T-cell (primary cell): Measurements from ENCODE around the gene PSTPIP1. TPM values are rescaled to one million over a fixed set of nuclear protein-coding genes. Genes with fewer than 3 reads are reported as not detected.

Experiments
- ATAC-seq, 4 experiments: fragments of 200-7000 bp in 3 of 4; fragments of 150-1000 bp in 1 of 4; cut with Tn5 transposase; replicated peaks in 1 of 4; 1 replicate in 3 of 4; 2 replicates in 1 of 4; pipeline ENCODE4 v1.10.0; 2021; ENCODE audit warnings: moderate library complexity in 3 of 4, mild to moderate bottlenecking in 2 of 4, moderate number of reproducible peaks in 1 of 4
- CTCF ChIA-PET, 2 donors: fragments of 300-600 bp; sonication (Branson Sonifier 250); formaldehyde crosslinking; loops; one replicate each; lab custom pipeline; 2022; ENCODE audit warnings: antibody characterized with exemption in 2 of 2; lab: Charles Lee
- POLR2A ChIA-PET, 2 donors: fragments of 300-600 bp; sonication (Branson Sonifier 250); formaldehyde crosslinking; loops; one replicate each; lab custom pipeline; 2022; ENCODE audit warnings: antibody characterized with exemption in 2 of 2; lab: Charles Lee
- DNase-seq, 35 experiments: peaks; one replicate each; pipeline versions ENCODE4 v3.0.0 to v3.0.0-alpha.2; 2013 to 2023
- H3K27ac ChIP-seq: one replicate; pipeline ENCODE4 v1.5.1; 2013; ENCODE audit warnings: low read length
- H3K27me3 ChIP-seq, 2 experiments: replicated peaks in 1 of 2; 1 replicate in 1 of 2; 2 replicates in 1 of 2; pipeline versions ENCODE4 v1.6.1 to v1.7.0; 2013; ENCODE audit warnings: low read length in 1 of 2, mixed read lengths in 1 of 2; ENCODE audit not compliant: control insufficient read depth in 2 of 2, insufficient read depth in 2 of 2; ENCODE audit errors: extremely low read depth in 1 of 2
- H3K36me3 ChIP-seq, 2 donors: 1 replicate in 1 of 2; 2 replicates in 1 of 2; pipeline versions ENCODE4 v1.6.1 to v1.7.0; 2013; ENCODE audit warnings: low read length in 1 of 2; ENCODE audit not compliant: control insufficient read depth in 2 of 2, insufficient read depth in 1 of 2; ENCODE audit errors: extremely low read depth in 1 of 2
- H3K4me1 ChIP-seq, 2 experiments: 1 replicate in 1 of 2; 2 replicates in 1 of 2; pipeline versions ENCODE4 v1.6.1 to v1.7.0; 2013; ENCODE audit warnings: low read length in 2 of 2, mixed read lengths in 1 of 2; ENCODE audit not compliant: insufficient read depth in 2 of 2, control insufficient read depth in 1 of 2; ENCODE audit errors: extremely low read depth in 1 of 2
- H3K4me3 ChIP-seq, 2 donors: 1 replicate in 1 of 2; 2 replicates in 1 of 2; pipeline versions ENCODE4 v1.5.1 to v1.7.0; 2013; ENCODE audit warnings: mild to moderate bottlenecking in 2 of 2, low read length in 1 of 2, moderate library complexity in 1 of 2; ENCODE audit not compliant: control insufficient read depth in 1 of 2; ENCODE audit errors: extremely low read depth in 1 of 2
- H3K9me3 ChIP-seq: 2 replicates; pipeline ENCODE4 v1.7.0; 2013
- H3K27ac Mint-ChIP-seq, 2 donors: one replicate each; pipeline ENCODE4 v1.8.0; 2020 to 2021; ENCODE audit warnings: mild to moderate bottlenecking in 2 of 2, mixed read lengths in 2 of 2
- H3K27me3 Mint-ChIP-seq, 2 donors: one replicate each; pipeline ENCODE4 v1.8.0; 2021 to 2022; ENCODE audit warnings: mixed read lengths in 2 of 2
- H3K36me3 Mint-ChIP-seq: one replicate; pipeline ENCODE4 v1.8.0; 2021; ENCODE audit warnings: mixed read lengths
- H3K4me1 Mint-ChIP-seq, 3 donors: one replicate each; pipeline ENCODE4 v1.8.0; 2020 to 2022; ENCODE audit warnings: mixed read lengths in 3 of 3, mild to moderate bottlenecking in 1 of 3
- H3K4me3 Mint-ChIP-seq, 3 donors: one replicate each; pipeline ENCODE4 v1.8.0; 2020 to 2022; ENCODE audit warnings: mild to moderate bottlenecking in 3 of 3, mixed read lengths in 3 of 3, moderate library complexity in 3 of 3
- H3K9me3 Mint-ChIP-seq, 3 donors: one replicate each; pipeline ENCODE4 v1.8.0; 2020 to 2022; ENCODE audit warnings: mixed read lengths in 3 of 3
- WGBS: methylation state at CpG from one replicate; pipeline ENCODE4 v1.1.5; 2013; ENCODE audit warnings: missing lambda C conversion rate; ENCODE audit not compliant: insufficient coverage; 5-methylcytosine and 5-hydroxymethylcytosine counted together
- total RNA-seq, 35 experiments: library from RNA in 6 of 35; stranded (reverse) in 6 of 35; fragments of 120-200 nt in 1 of 35; gene quantifications; one replicate each; pipeline versions ENCODE4 v1.2.1 to v1.2.4 and lab custom pipeline; 2013 to 2026

The PSTPIP1 gene
- total RNA-seq, 5 donors from 2014 or later (not counting 1 experiment from before 2014, with no cell fraction given) = 110 to 231 (median 180) TPM

DNA sequence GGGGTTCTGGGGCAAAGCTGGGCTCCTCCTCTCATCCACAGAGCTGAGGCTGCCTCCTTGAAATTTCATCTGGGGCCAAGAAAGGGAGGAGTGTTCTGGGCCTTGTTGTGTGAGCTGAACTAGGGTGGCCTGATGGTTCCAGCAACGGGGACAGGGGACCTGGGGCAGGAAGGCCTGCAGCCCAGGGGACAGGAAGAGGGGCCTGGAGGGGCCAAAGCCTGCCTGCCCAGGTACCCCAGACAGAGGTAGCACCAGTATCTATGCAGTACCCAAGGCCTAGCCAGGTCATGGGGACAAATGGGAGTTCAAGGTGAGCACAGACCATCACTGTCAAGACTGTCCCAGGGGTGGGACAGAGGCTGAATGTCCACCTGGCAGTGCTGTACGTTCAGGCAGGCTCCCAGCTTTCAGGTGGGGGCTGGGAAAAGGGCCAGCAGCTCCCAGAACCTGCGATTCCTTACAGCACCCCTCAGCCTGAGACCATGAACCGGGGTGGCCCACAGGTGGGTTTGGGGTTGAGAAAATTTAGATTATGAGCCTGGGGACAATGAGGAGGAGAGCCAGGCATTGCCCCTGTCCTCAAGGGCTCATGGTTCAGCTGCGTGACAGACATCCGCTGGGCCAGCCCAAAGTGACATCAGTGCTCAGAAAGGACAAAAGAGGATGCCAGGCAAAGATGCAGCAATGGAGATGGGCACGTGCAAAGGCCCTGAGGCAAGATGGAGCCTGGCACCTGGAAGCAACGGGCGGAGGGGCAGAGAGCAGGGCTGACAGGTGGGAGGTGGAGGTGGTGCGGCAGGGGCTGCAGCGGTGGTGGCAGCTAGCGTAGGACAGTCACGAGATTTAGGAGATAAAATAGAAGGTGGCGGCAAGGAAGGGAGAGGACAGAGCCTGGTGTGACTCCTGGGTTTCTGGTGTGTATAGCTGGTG, 28.0 kb downstream of the PSTPIP1 start:
- Histone ChIP-seq H3K36me3 (peaks cover 23 to 67% of the 10 kb centered on the region in 2 donors), H3K4me3 (no peak overlapping the region), H3K27ac (peak overlapping the region; percentile 76), H3K4me1 (peaks cover 30 to 77% of the 10 kb centered on the region in 2 experiments), H3K9me3 (no peaks in the 10 kb centered on the region), H3K27me3 (no peaks in the 10 kb centered on the region)
- Mint-ChIP-seq H3K36me3 (peaks cover 22% of the 10 kb centered on the region), H3K9me3 (no peaks in the 10 kb centered on the region), H3K4me3 (peak overlapping the region in 1 of 3 donors; percentile 69), H3K27ac (peak overlapping the region; percentile 91 to 97), H3K4me1 (peaks cover 57 to 71% (median 65%) of the 10 kb centered on the region in 3 donors), H3K27me3 (no peaks in the 10 kb centered on the region)
- no peak for DNase-seq
- ChIA-PET POLR2A (interaction anchor here in 1 of 2 donors (0.8 kb wide), 1 partner anchor 28 kb away, joined by 5 read pairs; the partner anchor contains the start of gene PSTPIP1), CTCF (interaction anchor here (0.6 to 2.9 kb wide), 11 partner anchors 10 to 520 kb away, joined by 3 to 15 read pairs (median 4); partner anchors contain the start of gene PSTPIP1 (in 1 of the 2))
- 84% methylated on average over 12 of the region's 14 CpGs for WGBS
- no peak for ATAC-seq

GRCh38 chr15:77023576-77024272, 28.8 kb downstream of the PSTPIP1 start:
- Mint-ChIP-seq H3K4me3 (peak overlapping the region in 1 of 3 donors; percentile 19), H3K27ac (peak overlapping the region; percentile 85 to 91), H3K4me1 (peaks cover 49 to 63% (median 57%) of the 10 kb centered on the region in 3 donors), H3K27me3 (no peaks in the 10 kb centered on the region), H3K9me3 (no peaks in the 10 kb centered on the region), H3K36me3 (peaks cover 22% of the 10 kb centered on the region)
- peaks cover 30 to 69% of the 10 kb centered on the region in 2 experiments for H3K4me1 ChIP-seq
- 68% methylated on average over 17 of the region's 20 CpGs for WGBS
- ATAC-seq (no peak), DNase-seq (peak in 1 of 35 experiments; percentile 41)
- peak overlapping the region; percentile 76 for H3K27ac ChIP-seq
- CTCF ChIA-PET = interaction anchor here (0.6 to 2.9 kb wide), 7 partner anchors 10 to 351 kb away, joined by 3 to 15 read pairs (median 4); partner anchors contain the start of gene PSTPIP1 (in 1 of the 2)
- no peaks in the 10 kb centered on the region for H3K27me3 ChIP-seq
- H3K36me3 ChIP-seq = peaks cover 21 to 66% of the 10 kb centered on the region in 2 donors
- no peak overlapping the region for H3K4me3 ChIP-seq
- POLR2A ChIA-PET = interaction anchor here in 1 of 2 donors (0.8 kb wide), 1 partner anchor 29 kb away, joined by 5 read pairs; the partner anchor contains the start of gene PSTPIP1
- H3K9me3 ChIP-seq = no peaks in the 10 kb centered on the region

DNA sequence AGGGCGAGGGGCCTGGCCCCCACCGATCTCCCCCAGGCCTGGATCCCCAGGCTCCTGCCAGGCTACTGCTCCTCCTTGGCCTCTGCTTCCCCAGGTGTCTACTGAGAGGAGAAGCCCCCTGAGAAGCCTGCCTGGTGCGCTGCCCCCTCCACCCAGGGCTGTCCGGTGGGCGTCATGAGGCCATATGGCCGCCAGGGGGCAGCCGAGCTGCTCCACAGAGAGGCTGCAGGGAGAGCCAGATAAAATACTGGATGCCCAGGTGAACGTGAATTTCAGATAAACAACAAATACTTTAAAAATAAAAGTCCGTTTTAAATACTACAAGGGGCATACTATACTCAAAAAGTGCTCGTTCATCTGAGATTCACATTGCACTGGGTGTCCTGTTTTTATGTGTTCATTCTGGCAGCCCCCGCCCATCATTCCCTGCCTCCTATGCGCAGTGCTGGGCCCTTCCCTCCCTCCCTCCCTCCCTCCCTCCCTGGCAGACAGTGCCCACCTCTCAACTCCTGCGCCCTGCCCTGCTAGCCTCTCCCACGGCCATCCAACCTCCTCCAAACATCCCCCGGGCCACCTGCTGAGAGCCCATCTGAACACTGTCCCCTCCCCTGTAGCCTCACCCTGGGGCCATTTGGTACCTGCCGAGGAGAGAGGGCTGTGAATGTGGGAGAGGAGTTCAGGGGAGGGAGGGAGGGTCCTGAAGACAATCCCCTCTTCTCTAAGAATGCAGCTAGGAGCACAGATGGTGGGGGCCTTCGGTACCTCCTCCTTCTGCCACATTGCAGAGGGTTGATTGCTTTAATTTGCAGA, 29.6 kb downstream of the PSTPIP1 start:
- Histone ChIP-seq H3K4me3 (no peak overlapping the region), H3K27ac (peak overlapping the region; percentile 76), H3K9me3 (no peaks in the 10 kb centered on the region), H3K4me1 (peaks cover 30 to 62% of the 10 kb centered on the region in 2 experiments), H3K36me3 (peaks cover 19 to 66% of the 10 kb centered on the region in 2 donors), H3K27me3 (no peaks in the 10 kb centered on the region)
- ATAC-seq = peak; percentile 33 to 56 (median 46)
- Mint-ChIP-seq H3K27me3 (no peaks in the 10 kb centered on the region), H3K27ac (peak overlapping the region; percentile 71 to 91), H3K9me3 (no peaks in the 10 kb centered on the region), H3K36me3 (peaks cover 22% of the 10 kb centered on the region), H3K4me1 (peaks cover 46 to 55% (median 49%) of the 10 kb centered on the region in 3 donors), H3K4me3 (peak overlapping the region in 1 of 3 donors; percentile 19)
- ChIA-PET POLR2A (no interaction called here), CTCF (interaction anchor here (0.8 to 2.9 kb wide), 8 partner anchors 11 to 519 kb away, joined by 3 to 15 read pairs (median 4); partner anchors contain the start of gene PSTPIP1 (in 1 of the 2))
- WGBS = 43% methylated on average over 11 of the region's 17 CpGs
- peak in 32 of 35 experiments; percentile 37 to 77 (median 54) for DNase-seq

DNA sequence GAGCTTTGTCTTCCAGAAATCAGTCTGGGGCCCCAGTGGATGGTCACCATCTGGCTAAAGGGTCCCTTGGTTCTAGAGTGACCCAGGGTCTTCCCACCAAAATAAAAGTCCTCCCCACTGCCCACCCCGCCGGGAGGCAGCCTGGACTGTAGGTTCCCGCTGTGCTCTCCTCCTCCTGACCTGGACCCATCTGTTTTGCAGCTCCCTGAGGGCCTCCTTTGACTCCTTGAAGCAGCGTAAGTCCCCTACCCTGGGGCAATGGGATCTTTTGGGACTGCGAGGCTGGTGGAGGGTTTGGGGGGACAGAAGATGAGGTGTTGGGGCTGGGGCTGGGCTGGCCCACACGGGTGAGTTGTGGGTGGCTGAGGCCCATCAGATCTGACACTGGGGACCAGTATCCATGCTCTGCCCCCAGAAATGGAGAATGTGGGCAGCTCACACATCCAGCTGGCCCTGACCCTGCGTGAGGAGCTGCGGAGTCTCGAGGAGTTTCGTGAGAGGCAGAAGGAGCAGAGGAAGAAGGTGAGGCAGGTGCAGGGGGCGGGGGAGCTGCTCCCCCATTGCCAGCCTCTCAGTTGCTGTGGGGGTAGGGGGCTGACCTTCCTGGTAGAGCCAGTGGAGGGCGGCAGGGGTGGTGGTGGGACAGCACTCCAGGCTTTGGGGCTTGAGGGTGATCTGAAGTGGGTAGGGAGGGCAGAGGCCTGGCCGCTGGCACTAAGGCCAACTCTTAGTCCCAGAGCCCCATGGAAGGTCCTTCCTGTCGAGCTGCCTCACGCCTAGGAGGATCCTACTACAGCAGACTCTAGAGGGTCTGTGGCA, 30.4 kb downstream of the PSTPIP1 start:
- H3K9me3 Mint-ChIP-seq = no peaks in the 10 kb centered on the region
- H3K4me1 Mint-ChIP-seq = peaks cover 38 to 47% (median 41%) of the 10 kb centered on the region in 3 donors
- no peaks in the 10 kb centered on the region for H3K27me3 ChIP-seq
- no peaks in the 10 kb centered on the region for H3K9me3 ChIP-seq
- no peak overlapping the region for H3K4me3 Mint-ChIP-seq
- DNase-seq (peak in 1 of 35 experiments; percentile 16), ATAC-seq (no peak)
- H3K4me1 ChIP-seq = peaks cover 25 to 56% of the 10 kb centered on the region in 2 experiments
- peak overlapping the region; percentile 48 to 75 for H3K27ac Mint-ChIP-seq
- 89% methylated on average over 3 of the region's 15 CpGs for WGBS
- ChIA-PET CTCF (interaction anchor here (0.6 to 2.9 kb wide), 4 partner anchors 31 to 518 kb away, joined by 3 to 12 read pairs (median 3); partner anchors contain the start of gene PSTPIP1 (in 1 of the 2)), POLR2A (no interaction called here)
- peaks cover 26 to 70% of the 10 kb centered on the region in 2 donors for H3K36me3 ChIP-seq
- H3K27me3 Mint-ChIP-seq = no peaks in the 10 kb centered on the region
- no peak overlapping the region for H3K4me3 ChIP-seq
- H3K27ac ChIP-seq = peak overlapping the region; percentile 38
- peaks cover 21% of the 10 kb centered on the region for H3K36me3 Mint-ChIP-seq

DNA sequence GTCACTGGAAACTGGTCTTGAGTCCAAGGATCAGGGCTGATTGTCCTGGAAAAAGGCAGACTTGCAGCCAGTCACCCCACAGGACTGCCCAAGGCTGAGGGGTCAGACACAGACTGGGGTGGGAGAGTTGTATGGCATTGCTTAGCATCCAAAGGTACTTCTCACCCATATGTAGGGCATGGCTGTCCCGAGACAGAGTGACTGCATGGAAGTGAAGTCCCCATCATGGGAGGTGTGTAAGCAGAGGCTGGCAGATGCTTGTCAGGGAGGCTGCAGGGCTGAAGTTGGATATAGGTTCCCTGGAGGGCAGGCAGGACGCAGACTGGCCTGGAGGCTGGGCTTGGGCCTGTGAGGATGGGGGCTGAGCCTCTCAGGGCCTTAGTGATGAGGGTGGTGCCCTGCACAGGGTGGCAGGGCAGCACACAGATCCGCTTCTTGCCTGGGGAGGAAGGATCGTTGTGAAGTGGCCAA, 31.1 kb downstream of the PSTPIP1 start:
- Histone ChIP-seq H3K9me3 (no peaks in the 10 kb centered on the region), H3K4me3 (no peak overlapping the region), H3K4me1 (peaks cover 20 to 55% of the 10 kb centered on the region in 2 experiments), H3K27ac (peak overlapping the region; percentile 38), H3K27me3 (no peaks in the 10 kb centered on the region), H3K36me3 (peaks cover 31 to 74% of the 10 kb centered on the region in 2 donors)
- WGBS = 100% methylated on average over 2 of the region's 4 CpGs
- DNase-seq = peak in 2 of 35 experiments; percentile 6 to 13
- peaks cover 31 to 40% (median 34%) of the 10 kb centered on the region in 3 donors for H3K4me1 Mint-ChIP-seq
- H3K4me3 Mint-ChIP-seq = no peak overlapping the region
- peak overlapping the region; percentile 48 to 75 for H3K27ac Mint-ChIP-seq
- no peaks in the 10 kb centered on the region for H3K27me3 Mint-ChIP-seq
- POLR2A ChIA-PET = no interaction called here
- CTCF ChIA-PET = interaction anchor here in 1 of 2 donors (2.9 kb wide), 1 partner anchor 31 kb away, joined by 12 read pairs; the partner anchor contains the start of gene PSTPIP1
- ATAC-seq = no peak
- H3K36me3 Mint-ChIP-seq = peaks cover 21% of the 10 kb centered on the region
- no peaks in the 10 kb centered on the region for H3K9me3 Mint-ChIP-seq
